Keratinocyte (primary cell): Measurements from ENCODE around the gene DNAJB8. TPM values are rescaled to one million over a fixed set of nuclear protein-coding genes. Genes with fewer than 3 reads are reported as not detected.

Experiments
- DNase-seq: peaks from one replicate; pipeline ENCODE4 v3.0.0-alpha.2; 2011; ENCODE audit warnings: low read depth, missing footprints, low spot score
- FAIRE-seq: peaks from 2 replicates; lab custom pipeline; 2011; peaks lifted over from hg19 to GRCh38; lab: Jason Lieb, UNC
- H2AFZ ChIP-seq: 2 replicates; pipeline ENCODE4 v1.6.0; 2012; ENCODE audit warnings: low read length, control low read depth, inconsistent platforms; ENCODE audit not compliant: control insufficient read depth
- H3K27ac ChIP-seq: 2 replicates; pipeline ENCODE4 v1.5.1; 2011; ENCODE audit warnings: low read length; ENCODE audit not compliant: control insufficient read depth, insufficient read depth
- H3K27me3 ChIP-seq: 3 replicates; pipeline ENCODE4 v1.6.0; 2011; ENCODE audit warnings: low read length; ENCODE audit not compliant: control insufficient read depth, insufficient read depth; ENCODE audit errors: extremely low read depth
- H3K36me3 ChIP-seq, 2 experiments: 2 replicates in 1 of 2; 3 replicates in 1 of 2; pipeline ENCODE4 v1.5.1; 2011; ENCODE audit warnings: low read length in 2 of 2, mild to moderate bottlenecking in 1 of 2; ENCODE audit not compliant: control insufficient read depth in 2 of 2, insufficient read depth in 2 of 2; ENCODE audit errors: extremely low read depth in 1 of 2
- H3K4me1 ChIP-seq: 3 replicates; pipeline ENCODE4 v1.5.1; 2011; ENCODE audit warnings: low read length; ENCODE audit not compliant: control insufficient read depth, insufficient read depth; ENCODE audit errors: extremely low read depth
- H3K4me2 ChIP-seq: 3 replicates; pipeline ENCODE4 v1.6.0; 2011; ENCODE audit warnings: low read depth, low read length; ENCODE audit not compliant: control insufficient read depth, insufficient read depth; ENCODE audit errors: extremely low read depth
- H3K4me3 ChIP-seq, 3 experiments: fragments of 200-600 bp in 1 of 3; sonication (generic) in 1 of 3; 2 replicates in 2 of 3; 3 replicates in 1 of 3; pipeline ENCODE4 v1.5.1; 2011 to 2016; ENCODE audit warnings: low read length in 3 of 3, mild to moderate bottlenecking in 3 of 3, control low read depth in 2 of 3, inconsistent platforms in 1 of 3, low read depth in 1 of 3, mixed read lengths in 1 of 3, mixed run types in 1 of 3, moderate library complexity in 1 of 3; ENCODE audit not compliant: control insufficient read depth in 2 of 3, insufficient read depth in 2 of 3; ENCODE audit errors: extremely low read depth in 1 of 3
- H3K79me2 ChIP-seq: 2 replicates; pipeline ENCODE4 v1.6.0; 2012; ENCODE audit warnings: low read length; ENCODE audit not compliant: control insufficient read depth, insufficient read depth
- H3K9ac ChIP-seq: 3 replicates; pipeline ENCODE4 v1.6.0; 2011; ENCODE audit warnings: low read length; ENCODE audit not compliant: control insufficient read depth, insufficient read depth; ENCODE audit errors: extremely low read depth
- H3K9me1 ChIP-seq: 3 replicates; pipeline ENCODE4 v1.6.0; 2011; ENCODE audit warnings: low read length; ENCODE audit not compliant: control insufficient read depth, insufficient read depth; ENCODE audit errors: extremely low read depth
- H3K9me3 ChIP-seq: 2 replicates; pipeline ENCODE4 v1.5.1; 2012; ENCODE audit warnings: low read depth, low read length; ENCODE audit not compliant: control insufficient read depth
- H4K20me1 ChIP-seq: 3 replicates; pipeline ENCODE4 v1.6.0; 2011; ENCODE audit warnings: low read length; ENCODE audit not compliant: control insufficient read depth, insufficient read depth; ENCODE audit errors: extremely low read depth
- CTCF ChIP-seq, 3 experiments: IDR thresholded peaks in 1 of 3; conservative IDR thresholded peaks in 1 of 3; optimal IDR thresholded peaks in 1 of 3; 2 replicates in 2 of 3; 3 replicates in 1 of 3; pipeline versions ENCODE3 to v1.5.1; 2011; ENCODE audit warnings: low read length in 3 of 3, mild to moderate bottlenecking in 3 of 3, moderate library complexity in 2 of 3, control low read depth in 1 of 3, inconsistent platforms in 1 of 3; ENCODE audit not compliant: insufficient read depth in 2 of 3; ENCODE audit errors: extremely low read depth in 1 of 3
- EZH2 ChIP-seq: IDR thresholded peaks from one replicate; pipeline ENCODE4 v1.6.1; 2012; ENCODE audit warnings: inconsistent platforms, mild to moderate bottlenecking, low read length, moderate library complexity
- dilution Hi-C: fragments of 300-500 bp; cut with MboI; formaldehyde crosslinking; loops from one replicate; pipeline ENCODE4 v1.7.0; 2020; ENCODE audit warnings: low sequenced_read_pairs; ENCODE audit not compliant: extremely low pct_ligation_motif_present
- polyA plus RNA-seq, 5 experiments: library from polyadenylated mRNA; depleted of rRNA in 3 of 5; stranded (reverse) in 3 of 5; stranded (forward) in 1 of 5; unstranded in 1 of 5; fragments of >200 nt; gene quantifications; 1 replicate in 1 of 5; 2 replicates in 3 of 5; 3 replicates in 1 of 5; pipeline versions ENCODE4 v1.2.1 to v1.2.3, GENCODE V29; 2011 to 2012; ENCODE audit warnings: missing spikeins in 2 of 5, low read depth in 1 of 5, low replicate concordance in 1 of 5

Gene DNAJB8
- polyA plus RNA-seq, 1 donor (not counting 4 experiments of a cell fraction or from before 2014, with no cell fraction given), result not detected

GRCh38 chr3:128503164-128503651, 36.5 kb upstream of the DNAJB8 start:
- no peak for DNase-seq
- Histone ChIP-seq H3K4me1 (no peaks in the 10 kb centered on the region), H3K36me3 (no peaks in the 10 kb centered on the region), H3K9ac (no peak overlapping the region), H3K79me2 (no peaks in the 10 kb centered on the region), H4K20me1 (no peaks in the 10 kb centered on the region), H3K27me3 (peaks cover 19% of the 10 kb centered on the region), H2AFZ (no peak overlapping the region), H3K27ac (no peak overlapping the region), H3K4me2 (no peak overlapping the region), H3K4me3 (no peak overlapping the region), H3K9me1 (no peaks in the 10 kb centered on the region), H3K9me3 (no peaks in the 10 kb centered on the region)
- FAIRE-seq, result no peak
- TF ChIP-seq CTCF (optimal IDR thresholded peaks at IDR 0.05 in 1 of 3, IDR thresholded peaks at IDR 0.05 in 1 of 3, conservative IDR thresholded peaks at IDR 0.05 in 1 of 3; ENCODE audit: extremely low read depth in 1 of 3, insufficient read depth in 2 of 3, low read length in 3 of 3) (peak in 2 of 3 experiments; percentile 26 to 44), EZH2 (no peak)
- dilution Hi-C loops, result no loop called here

GRCh38 chr3:128502712-128503111, 36.0 kb upstream of the DNAJB8 start:
- TF ChIP-seq CTCF (optimal IDR thresholded peaks at IDR 0.05 in 1 of 3, IDR thresholded peaks at IDR 0.05 in 1 of 3, conservative IDR thresholded peaks at IDR 0.05 in 1 of 3; ENCODE audit: extremely low read depth in 1 of 3, insufficient read depth in 2 of 3, low read length in 3 of 3) (no peak), EZH2 (no peak)
- no peaks in the 10 kb centered on the region for H3K79me2 ChIP-seq
- DNase-seq (no peak), FAIRE-seq (no peak)
- no peak overlapping the region for H3K4me2 ChIP-seq
- H3K36me3 ChIP-seq, result no peaks in the 10 kb centered on the region
- H3K9ac ChIP-seq, result no peak overlapping the region
- H3K4me1 ChIP-seq, result no peaks in the 10 kb centered on the region
- H3K27ac ChIP-seq, result no peak overlapping the region
- no peaks in the 10 kb centered on the region for H3K9me3 ChIP-seq
- H3K4me3 ChIP-seq, result no peak overlapping the region
- H2AFZ ChIP-seq, result no peak overlapping the region
- H4K20me1 ChIP-seq, result no peaks in the 10 kb centered on the region
- H3K27me3 ChIP-seq, result peaks cover 23% of the 10 kb centered on the region
- H3K9me1 ChIP-seq, result no peaks in the 10 kb centered on the region
- dilution Hi-C loops, result no loop called here
